Chondrocyte (in vitro differentiated cells): ENCODE results near the gene ZNF804B. TPM values are rescaled to one million over a fixed set of nuclear protein-coding genes. Genes with fewer than 3 reads are reported as not detected.

Experiments used
- DNase-seq: peaks from one replicate; pipeline ENCODE4 v3.0.0; 2021; ENCODE audit warnings: mixed read lengths, low spot score
- H3K27ac Mint-ChIP-seq: one replicate; pipeline ENCODE4 v1.8.0; 2021; ENCODE audit warnings: mild to moderate bottlenecking, moderate library complexity, mixed read lengths; ENCODE audit not compliant: unreplicated experiment
- H3K27me3 Mint-ChIP-seq: 2 replicates; pipeline ENCODE4 v1.8.0; 2021; ENCODE audit warnings: low read depth, mixed read lengths
- H3K36me3 Mint-ChIP-seq: 2 replicates; pipeline ENCODE4 v1.8.0; 2021; ENCODE audit warnings: low read depth, mixed read lengths
- H3K4me1 Mint-ChIP-seq: 2 replicates; pipeline ENCODE4 v1.8.0; 2021; ENCODE audit warnings: low read depth, mild to moderate bottlenecking, mixed read lengths
- H3K4me3 Mint-ChIP-seq: one replicate; pipeline ENCODE4 v1.8.0; 2021; ENCODE audit warnings: mild to moderate bottlenecking, moderate library complexity, mixed read lengths; ENCODE audit not compliant: unreplicated experiment
- H3K9me3 Mint-ChIP-seq: 2 replicates; pipeline ENCODE4 v1.8.0; 2021; ENCODE audit warnings: low read depth, mixed read lengths
- long read RNA-seq: library from polyadenylated mRNA; stranded (forward); transcript quantifications from one replicate; pipeline ENCODE4 v2.0.0, GENCODE V29; 2021
- total RNA-seq: library from RNA; stranded (reverse); gene quantifications from 3 replicates; pipeline ENCODE4 v1.2.1, GENCODE V29; 2021
- TF ChIP-seq, protein P1 (sequence below): fragments of 200-600 bp; sonication (generic); IDR thresholded peaks from 2 replicates; pipeline ENCODE4 v1.5.0; 2021; ENCODE audit warnings: antibody characterized with exemption, mild to moderate bottlenecking, moderate library complexity

Gene ZNF804B
- not detected in 3 replicates for total RNA-seq
- long read RNA-seq = 0 reads

DNA sequence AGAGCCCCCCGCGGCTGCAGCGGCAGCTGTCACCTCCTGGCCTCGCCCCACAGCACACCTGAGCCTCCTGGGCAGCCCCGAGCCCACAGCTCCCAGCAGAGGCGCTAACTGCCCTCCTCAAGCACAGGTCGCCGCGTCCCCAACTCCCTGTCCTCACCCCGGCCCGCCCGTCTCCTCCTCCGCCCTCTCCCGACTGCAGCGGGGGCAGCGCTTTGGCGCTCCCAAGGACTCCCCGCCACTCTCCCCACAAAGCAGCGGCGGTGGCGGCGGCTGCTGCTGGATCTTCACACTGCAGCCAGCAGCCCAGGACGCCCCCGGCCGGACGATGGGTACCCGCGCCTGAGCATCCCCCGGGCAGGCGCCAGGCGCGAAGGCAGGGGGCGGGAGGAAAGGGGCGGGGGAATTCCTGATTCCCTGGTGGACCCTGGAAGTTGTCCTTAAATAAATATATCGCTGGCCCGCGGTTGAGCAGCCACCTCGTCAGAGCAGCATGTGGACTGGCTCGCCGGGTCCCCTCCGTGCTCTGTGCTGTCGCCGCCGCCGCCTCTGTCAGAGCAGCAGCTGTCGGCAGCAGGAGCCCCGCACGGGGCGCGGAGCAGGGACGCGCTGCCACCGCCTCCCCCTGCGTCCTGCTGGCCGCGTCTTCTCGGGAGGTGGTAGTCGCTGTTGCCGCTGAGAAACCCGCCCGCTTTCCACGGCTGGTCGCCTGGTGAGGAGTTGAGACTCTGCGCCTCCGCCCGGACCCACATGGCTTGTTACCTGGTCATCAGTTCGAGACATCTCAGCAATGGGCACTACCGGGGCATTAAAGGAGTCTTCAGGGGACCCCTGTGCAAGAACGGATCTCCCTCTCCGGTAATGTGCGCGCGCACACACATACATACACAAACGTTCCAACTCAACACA lies at the start of gene ZNF804B:
Gene ZNF804B, plus strand, starts transcription at position 471 of the 906 bp plus-strand sequence. Its CDS starts 277 bp downstream, at position 748.
- Mint-ChIP-seq H3K9me3 (no peaks in the 10 kb centered on the region), H3K27me3 (peaks cover 66% of the 10 kb centered on the region), H3K27ac (no peak within 1 kb of the TSS), H3K4me3 (peak within 1 kb of the TSS; percentile 61), H3K4me1 (peaks cover 8% of the 10 kb centered on the region), H3K36me3 (no peaks in the 10 kb centered on the region)
- TF ChIP-seq, protein P1, sequence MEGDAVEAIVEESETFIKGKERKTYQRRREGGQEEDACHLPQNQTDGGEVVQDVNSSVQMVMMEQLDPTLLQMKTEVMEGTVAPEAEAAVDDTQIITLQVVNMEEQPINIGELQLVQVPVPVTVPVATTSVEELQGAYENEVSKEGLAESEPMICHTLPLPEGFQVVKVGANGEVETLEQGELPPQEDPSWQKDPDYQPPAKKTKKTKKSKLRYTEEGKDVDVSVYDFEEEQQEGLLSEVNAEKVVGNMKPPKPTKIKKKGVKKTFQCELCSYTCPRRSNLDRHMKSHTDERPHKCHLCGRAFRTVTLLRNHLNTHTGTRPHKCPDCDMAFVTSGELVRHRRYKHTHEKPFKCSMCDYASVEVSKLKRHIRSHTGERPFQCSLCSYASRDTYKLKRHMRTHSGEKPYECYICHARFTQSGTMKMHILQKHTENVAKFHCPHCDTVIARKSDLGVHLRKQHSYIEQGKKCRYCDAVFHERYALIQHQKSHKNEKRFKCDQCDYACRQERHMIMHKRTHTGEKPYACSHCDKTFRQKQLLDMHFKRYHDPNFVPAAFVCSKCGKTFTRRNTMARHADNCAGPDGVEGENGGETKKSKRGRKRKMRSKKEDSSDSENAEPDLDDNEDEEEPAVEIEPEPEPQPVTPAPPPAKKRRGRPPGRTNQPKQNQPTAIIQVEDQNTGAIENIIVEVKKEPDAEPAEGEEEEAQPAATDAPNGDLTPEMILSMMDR = no peak
- DNase-seq = peak; percentile 91

DNA sequence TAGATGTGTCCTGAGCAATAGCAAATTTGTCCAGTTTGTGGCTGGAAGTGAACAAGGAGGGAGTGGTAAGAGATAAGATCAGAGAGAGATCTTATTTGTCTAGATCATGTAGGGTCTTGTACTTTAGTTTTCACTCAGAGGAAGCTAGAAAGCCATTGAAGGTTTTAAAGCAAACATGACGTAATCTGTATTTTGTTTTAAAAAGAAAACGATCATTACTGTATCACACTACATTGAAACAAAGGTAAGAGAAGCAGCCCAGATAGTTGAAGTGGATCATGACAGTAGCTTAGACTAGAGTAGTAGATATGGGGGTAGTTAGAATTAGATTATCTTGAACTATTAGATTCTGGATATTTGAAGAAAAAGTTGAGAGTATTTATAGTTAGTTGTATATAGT lies 23.6 kb upstream of the ZNF804B start:
- H3K4me3 Mint-ChIP-seq = no peak overlapping the region
- peaks cover 10% of the 10 kb centered on the region for H3K27me3 Mint-ChIP-seq
- DNase-seq = no peak
- no peaks in the 10 kb centered on the region for H3K4me1 Mint-ChIP-seq
- TF ChIP-seq, protein P1 = no peak
- H3K9me3 Mint-ChIP-seq = no peaks in the 10 kb centered on the region
- no peak overlapping the region for H3K27ac Mint-ChIP-seq
- no peaks in the 10 kb centered on the region for H3K36me3 Mint-ChIP-seq

DNA sequence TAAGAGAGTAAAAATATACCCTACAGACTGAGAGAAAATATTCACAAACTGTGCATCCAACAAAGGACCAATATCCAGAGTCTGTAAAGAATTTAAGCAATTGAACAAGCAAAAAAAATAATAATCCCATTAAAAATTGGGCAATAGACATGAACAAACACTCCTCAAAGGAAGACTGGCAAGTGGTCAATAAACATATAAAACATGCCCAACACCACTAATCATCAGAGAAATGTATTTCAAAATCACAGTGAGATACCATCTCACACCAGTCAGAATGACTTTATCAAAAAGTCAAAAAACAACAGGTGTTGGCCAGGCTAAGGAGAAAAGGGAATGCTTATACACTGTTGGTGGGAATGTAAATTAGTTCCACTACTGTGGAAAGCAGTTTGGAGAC lies 21.9 kb upstream of the ZNF804B start:
- DNase-seq = no peak
- H3K27ac Mint-ChIP-seq = no peak overlapping the region
- H3K27me3 Mint-ChIP-seq = peaks cover 16% of the 10 kb centered on the region
- TF ChIP-seq, protein P1 = no peak
- no peaks in the 10 kb centered on the region for H3K4me1 Mint-ChIP-seq
- H3K36me3 Mint-ChIP-seq = no peaks in the 10 kb centered on the region
- no peak overlapping the region for H3K4me3 Mint-ChIP-seq
- H3K9me3 Mint-ChIP-seq = no peaks in the 10 kb centered on the region

DNA sequence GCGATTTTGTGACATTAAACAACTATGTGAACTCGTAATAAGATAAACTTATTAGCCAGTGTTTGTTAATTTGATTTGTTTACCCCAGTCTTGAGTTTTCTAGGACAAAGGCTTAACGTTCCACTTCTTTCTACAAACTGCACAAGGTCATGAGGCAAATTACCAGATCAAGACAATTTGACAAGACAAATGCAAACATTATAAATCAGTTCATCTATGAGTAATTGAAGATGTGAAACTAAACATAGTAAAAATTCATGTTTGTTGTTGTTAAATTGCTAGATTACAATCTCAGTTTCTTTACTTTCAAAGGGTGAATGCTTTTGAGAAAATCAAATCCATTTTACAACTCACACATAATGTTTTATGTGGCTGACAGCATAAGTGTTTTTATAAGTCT lies 13.4 kb upstream of the ZNF804B start:
- Mint-ChIP-seq H3K27me3 (peaks cover 11% of the 10 kb centered on the region), H3K9me3 (peaks cover 3% of the 10 kb centered on the region), H3K4me3 (no peak overlapping the region), H3K4me1 (no peaks in the 10 kb centered on the region), H3K36me3 (no peaks in the 10 kb centered on the region), H3K27ac (no peak overlapping the region)
- DNase-seq = no peak
- TF ChIP-seq, protein P1 = no peak

DNA sequence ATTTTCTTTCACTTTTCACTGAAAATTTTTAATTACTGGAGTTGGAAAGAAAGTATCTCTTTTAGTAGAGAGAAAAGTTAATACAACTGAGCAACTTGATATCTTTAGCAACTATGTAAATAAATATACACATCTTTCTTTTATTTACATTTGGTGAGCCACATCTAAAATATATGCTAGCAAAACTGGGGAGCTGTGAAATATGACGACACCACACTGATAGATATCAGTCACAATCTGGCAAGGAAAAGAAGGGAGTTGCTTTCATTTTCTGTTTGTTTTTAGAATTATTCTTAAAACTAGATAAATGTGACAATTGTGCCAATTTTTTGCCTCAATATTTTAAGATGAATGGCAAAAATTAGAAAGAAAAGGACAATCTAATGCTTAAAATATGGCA lies 2.7 kb upstream of the ZNF804B start:
- TF ChIP-seq, protein P1 = no peak
- Mint-ChIP-seq H3K9me3 (no peaks in the 10 kb centered on the region), H3K36me3 (no peaks in the 10 kb centered on the region), H3K27me3 (peaks cover 68% of the 10 kb centered on the region), H3K4me3 (no peak overlapping the region), H3K4me1 (peaks cover 8% of the 10 kb centered on the region), H3K27ac (no peak overlapping the region)
- no peak for DNase-seq
